A204.1 (cell line): Measurements from ENCODE around the gene NCOA6.
"Not testable (repeated sequence)": the region's sequence is repeated elsewhere in the genome, so short reads cannot be mapped to it uniquely, and the experiment has no call there.

ENCODE experiments used
- FAIRE-seq: peaks from 2 replicates; lab custom pipeline; 2012; peaks lifted over from hg19 to GRCh38; lab: Jason Lieb, UNC

NCOA6 gene

GRCh38 chr20:34773726-34774125 is 51.7 kb downstream of the NCOA6 start:
- FAIRE-seq, result no peak

GRCh38 chr20:34772437-34772836 is 53.0 kb downstream of the NCOA6 start:
- no peak for FAIRE-seq

GRCh38 chr20:34771680-34772081 is 53.8 kb downstream of the NCOA6 start:
- FAIRE-seq, result no peak

- no peak for FAIRE-seq
Observed at GRCh38 chr20:34768096-34768495, 57.4 kb downstream of the NCOA6 start.

GRCh38 chr20:34762031-34762555 is 63.4 kb downstream of the NCOA6 start:
- FAIRE-seq, result peak; percentile 14

GRCh38 chr20:34755367-34755766 is 70.1 kb downstream of the NCOA6 start:
- no peak for FAIRE-seq

- no peak for FAIRE-seq
Observed at GRCh38 chr20:34754611-34755010, 70.8 kb downstream of the NCOA6 start.

GRCh38 chr20:34753706-34754461 is 71.6 kb downstream of the NCOA6 start:
- no peak for FAIRE-seq

- FAIRE-seq, result no peak
Observed at GRCh38 chr20:34751453-34751852, 74.0 kb downstream of the NCOA6 start.

- FAIRE-seq, result no peak
Observed at GRCh38 chr20:34750484-34750883, 75.0 kb downstream of the NCOA6 start.

- FAIRE-seq, result no peak
Observed at GRCh38 chr20:34748709-34749108, 76.7 kb downstream of the NCOA6 start.

- FAIRE-seq, result no peak
Observed at GRCh38 chr20:34747479-34747878, 78.0 kb downstream of the NCOA6 start.

- FAIRE-seq, result no peak
Observed at GRCh38 chr20:34746674-34747073, 78.8 kb downstream of the NCOA6 start.

- FAIRE-seq, result no peak
Observed at GRCh38 chr20:34744847-34745246, 80.6 kb downstream of the NCOA6 start.

- no peak for FAIRE-seq
Observed at GRCh38 chr20:34744340-34744739, 81.1 kb downstream of the NCOA6 start.

- no peak for FAIRE-seq
Observed at GRCh38 chr20:34743039-34743438, 82.4 kb downstream of the NCOA6 start.

GRCh38 chr20:34736106-34736735 is 89.2 kb downstream of the NCOA6 start:
- FAIRE-seq, result no peak

- FAIRE-seq, result no peak
Observed at GRCh38 chr20:34732523-34732922, 92.9 kb downstream of the NCOA6 start.

GRCh38 chr20:34729416-34729815 is 96.0 kb downstream of the NCOA6 start:
- FAIRE-seq, result no peak

GRCh38 chr20:34724172-34724571 is 101.3 kb downstream of the NCOA6 start:
- FAIRE-seq, result no peak

GRCh38 chr20:34722560-34722959 is 102.9 kb downstream of the NCOA6 start:
- FAIRE-seq, result not testable (repeated sequence)

- no peak for FAIRE-seq
Observed at GRCh38 chr20:34720266-34720665, 105.2 kb downstream of the NCOA6 start.

- FAIRE-seq, result not testable (repeated sequence)
Observed at GRCh38 chr20:34719242-34720017, 106.0 kb downstream of the NCOA6 start.
